Adrenal gland (tissue), 12 donors: ENCODE results near the gene CALHM5. TPM values are rescaled to one million over a fixed set of nuclear protein-coding genes. Genes with fewer than 3 reads are reported as not detected.
"Not testable (repeated sequence)": the region's sequence is repeated elsewhere in the genome, so short reads cannot be mapped to it uniquely, and the experiment has no call there.

Source experiments
- DNase-seq, 7 donors: peaks; one replicate each; pipeline ENCODE4 v3.0.0-alpha.2; 2019 to 2020
- H3K27ac ChIP-seq, 5 donors: fragments of 200-600 bp; sonication (generic) in 4 of 5; 1 replicate in 3 of 5; 2 replicates in 2 of 5; pipeline versions ENCODE4 v1.5.1 to v1.8.0; 2016 to 2020; ENCODE audit warnings: mild to moderate bottlenecking in 1 of 5
- H3K27me3 ChIP-seq: fragments of 200-600 bp; 2 replicates; pipeline ENCODE4 v1.8.0; 2021
- H3K36me3 ChIP-seq, 2 donors: fragments of 200-600 bp; replicated peaks in 1 of 2; 1 replicate in 1 of 2; 2 replicates in 1 of 2; pipeline versions ENCODE4 v1.5.1 to v1.8.0; 2018 to 2022
- H3K4me1 ChIP-seq, 2 donors: fragments of 200-600 bp; replicated peaks in 1 of 2; 1 replicate in 1 of 2; 2 replicates in 1 of 2; pipeline versions ENCODE4 v1.5.1 to v1.8.0; 2018 to 2021
- H3K4me3 ChIP-seq, 4 donors: fragments of 200-600 bp; sonication (generic) in 3 of 4; one replicate each; pipeline ENCODE4 v1.5.1; 2016 to 2018
- H3K9me3 ChIP-seq, 3 donors: fragments of 200-600 bp; sonication (generic) in 1 of 3; replicated peaks in 1 of 3; 1 replicate in 2 of 3; 2 replicates in 1 of 3; pipeline versions ENCODE4 v1.5.1 to v1.8.0; 2016 to 2021
- POLR2A ChIP-seq, 2 donors: fragments of 450-650 bp; IDR thresholded peaks; one replicate each; pipeline ENCODE4 v1.6.1; 2017; ENCODE audit warnings: antibody characterized with exemption in 2 of 2, mild to moderate bottlenecking in 2 of 2, moderate library complexity in 1 of 2
- WGBS, 4 donors: extraction: QIAGEN DNeasy Blood & Tissue Kit in 2 of 4; methylation state at CpG; one replicate each; pipeline versions ENCODE4 v1.1.5 to v1.1.7; 2013 to 2017; 5-methylcytosine and 5-hydroxymethylcytosine counted together
- intact Hi-C, 2 donors: fragments of 100-400 bp; cut with DNase I; formaldehyde crosslinking; loops; one replicate each; pipeline versions ENCODE4 v1.14.1 to v1.15.0; 2022 to 2023
- polyA plus RNA-seq, 3 donors: library from polyadenylated mRNA; stranded (reverse); fragments of 200-250 nt in 2 of 3; fragments of 350-450 nt in 1 of 3; fragmentation: Illumina TruSeq in 1 of 3; extraction: RNeasy Lipid Tissue Mini Kit (QIAGEN cat#74804) in 1 of 3; gene quantifications; one replicate each; pipeline ENCODE4 v1.2.3, GENCODE V29; 2013 to 2014
- total RNA-seq, 9 donors: library from RNA; depleted of rRNA in 4 of 9; stranded (reverse); fragments of >200 nt in 4 of 9; fragments of 120-200 nt in 1 of 9; fragmentation: NEBNext Ultra II Directional in 1 of 9; extraction: Animal tissue kit (Norgen Biotek cat#: 25700) in 1 of 9; gene quantifications; one replicate each; pipeline versions ENCODE4 v1.1.0 to v1.2.4, GENCODE V29; 2013 to 2023
- TF ChIP-seq, protein P1 (sequence below), 6 experiments: fragments of 450-650 bp in 4 of 6; fragments of 200-600 bp in 2 of 6; sonication (generic) in 1 of 6; IDR thresholded peaks; 1 replicate in 5 of 6; 2 replicates in 1 of 6; pipeline versions ENCODE4 v1.5.1 to v1.8.0; 2016 to 2021; ENCODE audit warnings: antibody characterized with exemption in 6 of 6, mild to moderate bottlenecking in 2 of 6, moderate library complexity in 1 of 6
- donor health status: healthy with polysubstance abuse.
- donor health status: Bipolar disorder and iron deficiency.
- donor health status: DM: yes; HTN: yes; CAD: no.
- donor health status: DM: no; HTN: no; CAD: no.
- donor health status: DM: no; HTN: no; CAD: no.
- donor health status: DM: yes; HTN: yes; CAD: no.

The CALHM5 gene
- total and polyA plus RNA-seq, 12 donors: 0.32 to 2.2 (median 0.95) TPM

DNA sequence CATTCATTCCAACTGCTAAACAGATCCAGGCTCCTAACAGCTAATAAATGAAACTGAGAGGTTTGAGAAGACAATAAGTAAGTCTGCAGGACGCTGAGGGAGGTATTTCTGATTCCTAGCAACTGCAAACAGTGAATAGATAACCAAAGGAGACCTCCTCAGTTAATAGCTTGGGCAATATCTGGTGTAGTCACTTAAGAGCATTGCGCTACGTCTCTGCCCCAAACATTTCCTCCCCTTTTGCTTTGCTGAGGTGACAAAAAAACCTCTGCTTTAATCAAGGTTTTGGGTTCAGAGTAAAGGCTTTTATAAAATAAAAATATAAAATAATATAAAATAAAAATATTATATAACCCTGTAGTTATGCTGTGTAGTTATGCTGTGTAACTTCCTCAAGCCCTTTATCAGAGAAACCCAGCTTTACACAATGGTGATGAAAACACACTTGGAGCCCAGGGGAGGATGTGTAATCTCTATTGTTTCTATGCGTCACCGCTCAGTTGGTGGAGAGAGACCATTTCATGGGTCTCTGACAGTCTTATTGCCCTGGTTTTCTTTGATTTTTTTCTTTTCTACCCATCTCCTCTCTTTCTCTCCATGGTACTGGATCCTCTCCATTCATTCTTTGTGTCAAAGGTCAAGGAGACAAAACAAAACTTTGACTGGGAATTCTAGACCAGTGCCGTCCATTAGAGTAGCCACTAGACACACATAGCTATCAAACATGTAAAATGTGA, 18.9 kb upstream of the CALHM5 start:
- H3K36me3 ChIP-seq: no peaks in the 10 kb centered on the region
- H3K4me3 ChIP-seq: no peak overlapping the region
- DNase-seq: no peak
- intact Hi-C loops: no loop called here
- H3K27ac ChIP-seq: no peak overlapping the region
- 66 to 79% (median 73%) methylated on average over 6 of the region's 6 CpGs for WGBS, 4 donors
- TF ChIP-seq, protein P1, sequence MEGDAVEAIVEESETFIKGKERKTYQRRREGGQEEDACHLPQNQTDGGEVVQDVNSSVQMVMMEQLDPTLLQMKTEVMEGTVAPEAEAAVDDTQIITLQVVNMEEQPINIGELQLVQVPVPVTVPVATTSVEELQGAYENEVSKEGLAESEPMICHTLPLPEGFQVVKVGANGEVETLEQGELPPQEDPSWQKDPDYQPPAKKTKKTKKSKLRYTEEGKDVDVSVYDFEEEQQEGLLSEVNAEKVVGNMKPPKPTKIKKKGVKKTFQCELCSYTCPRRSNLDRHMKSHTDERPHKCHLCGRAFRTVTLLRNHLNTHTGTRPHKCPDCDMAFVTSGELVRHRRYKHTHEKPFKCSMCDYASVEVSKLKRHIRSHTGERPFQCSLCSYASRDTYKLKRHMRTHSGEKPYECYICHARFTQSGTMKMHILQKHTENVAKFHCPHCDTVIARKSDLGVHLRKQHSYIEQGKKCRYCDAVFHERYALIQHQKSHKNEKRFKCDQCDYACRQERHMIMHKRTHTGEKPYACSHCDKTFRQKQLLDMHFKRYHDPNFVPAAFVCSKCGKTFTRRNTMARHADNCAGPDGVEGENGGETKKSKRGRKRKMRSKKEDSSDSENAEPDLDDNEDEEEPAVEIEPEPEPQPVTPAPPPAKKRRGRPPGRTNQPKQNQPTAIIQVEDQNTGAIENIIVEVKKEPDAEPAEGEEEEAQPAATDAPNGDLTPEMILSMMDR (IDR thresholded peaks at IDR 0.05): no peak
- TF ChIP-seq POLR2A (IDR thresholded peaks at IDR 0.05): no peak
- no peaks in the 10 kb centered on the region for H3K27me3 ChIP-seq
- H3K9me3 ChIP-seq: no peaks in the 10 kb centered on the region
- no peaks in the 10 kb centered on the region for H3K4me1 ChIP-seq

- H3K36me3 ChIP-seq, DNase-seq, H3K4me3 ChIP-seq, intact Hi-C loops, H3K27me3 ChIP-seq, H3K9me3 ChIP-seq, H3K4me1 ChIP-seq, H3K27ac ChIP-seq: not testable (repeated sequence)
- WGBS, 4 donors: 87 to 96% (median 93%) methylated on average over 1 of the region's 1 CpG
Measured at GRCh38 chr6:116495161-116495560, 16.3 kb upstream of the CALHM5 start.

DNA sequence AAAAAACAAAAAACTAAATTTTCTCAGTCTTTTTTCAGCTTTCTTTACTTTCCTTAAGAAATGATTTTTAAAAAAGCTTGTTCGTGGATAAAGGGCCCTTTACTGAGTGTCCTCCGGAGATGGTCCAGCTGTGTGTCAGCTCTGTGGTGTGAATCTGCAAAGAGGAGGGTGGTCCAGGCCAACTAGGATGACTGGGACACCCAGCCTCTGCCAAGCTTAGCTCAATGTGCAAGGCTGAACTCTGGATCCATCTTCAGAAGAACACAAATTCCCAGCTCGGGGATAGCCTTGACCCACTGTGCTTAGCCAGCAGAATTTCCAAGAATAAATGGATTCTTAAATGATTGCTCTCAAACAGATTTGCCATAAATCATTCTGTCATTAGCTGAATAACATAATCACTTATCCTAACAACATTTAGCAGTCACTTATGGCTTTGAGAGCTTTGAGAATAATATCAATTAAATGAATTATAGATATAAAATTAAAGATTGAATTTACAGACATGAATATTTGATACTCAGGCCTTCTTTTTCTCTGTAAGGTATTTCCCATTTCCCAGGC, 14.2 kb upstream of the CALHM5 start:
- Histone ChIP-seq H3K4me3 (no peak overlapping the region), H3K36me3 (no peaks in the 10 kb centered on the region), H3K27me3 (no peaks in the 10 kb centered on the region), H3K27ac (no peak overlapping the region), H3K4me1 (no peaks in the 10 kb centered on the region), H3K9me3 (no peaks in the 10 kb centered on the region)
- intact Hi-C loops: no loop called here
- TF ChIP-seq, protein P1 (IDR thresholded peaks at IDR 0.05): no peak
- no peak for TF ChIP-seq POLR2A (IDR thresholded peaks at IDR 0.05)
- WGBS, 4 donors: 32 to 40% (median 37%) methylated on average over 3 of the region's 3 CpGs
- DNase-seq: no peak

DNA sequence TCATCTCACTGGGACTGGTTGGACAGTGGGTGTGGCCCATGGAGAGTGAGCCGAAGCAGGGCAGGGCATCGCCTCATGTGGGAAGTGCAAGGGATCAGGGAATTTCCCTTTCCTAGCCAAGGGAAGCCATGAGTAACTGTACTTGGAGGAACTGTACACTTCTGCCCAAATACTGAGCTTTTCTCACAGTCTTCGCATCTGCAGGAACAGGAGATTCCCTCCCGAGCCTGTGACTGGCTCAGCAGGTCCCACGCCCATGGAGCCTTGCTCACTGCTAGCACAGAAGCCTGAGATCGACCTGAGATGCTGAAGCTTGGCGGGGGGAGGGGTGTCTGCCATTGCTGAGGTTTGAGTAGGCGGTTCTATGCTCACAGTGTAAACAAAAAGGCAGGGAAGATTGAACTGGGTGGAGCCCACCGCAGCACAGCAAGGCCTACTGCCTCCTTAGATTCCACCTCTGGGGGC, 10.4 kb upstream of the CALHM5 start:
- Histone ChIP-seq H3K4me1 (no peaks in the 10 kb centered on the region), H3K27me3 (no peaks in the 10 kb centered on the region), H3K36me3 (no peaks in the 10 kb centered on the region), H3K9me3 (no peaks in the 10 kb centered on the region), H3K27ac (no peak overlapping the region), H3K4me3 (no peak overlapping the region)
- no peak for TF ChIP-seq POLR2A (IDR thresholded peaks at IDR 0.05)
- TF ChIP-seq, protein P1 (IDR thresholded peaks at IDR 0.05): no peak
- intact Hi-C loops: no loop called here
- DNase-seq: no peak
- WGBS, 4 donors: 68 to 85% (median 73%) methylated on average over 8 to 9 of the region's 9 CpGs

DNA sequence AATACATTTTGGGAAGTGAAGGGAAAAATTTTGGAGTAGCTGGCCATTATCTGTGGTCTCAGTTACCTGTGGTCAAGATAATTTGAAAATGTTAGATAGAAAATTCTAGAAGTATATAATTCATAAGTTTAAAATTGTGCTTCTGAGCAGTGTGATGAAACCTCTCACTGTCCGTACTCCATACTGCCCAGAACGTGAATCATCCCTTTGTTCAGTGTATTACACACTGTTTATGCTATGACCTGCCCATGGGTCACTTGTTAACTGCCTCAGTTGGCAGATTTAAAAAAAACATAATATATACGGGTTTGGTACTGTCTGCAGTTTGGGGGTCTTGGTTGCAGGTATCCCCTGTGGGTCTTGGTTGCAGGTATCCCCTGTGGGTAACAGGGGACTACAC, 4.1 kb upstream of the CALHM5 start:
- H3K27ac ChIP-seq: no peak overlapping the region
- H3K4me1 ChIP-seq: no peaks in the 10 kb centered on the region
- H3K27me3 ChIP-seq: no peaks in the 10 kb centered on the region
- TF ChIP-seq POLR2A (IDR thresholded peaks at IDR 0.05): no peak
- TF ChIP-seq, protein P1 (IDR thresholded peaks at IDR 0.05): no peak
- intact Hi-C loops: no loop called here
- no peaks in the 10 kb centered on the region for H3K36me3 ChIP-seq
- H3K9me3 ChIP-seq: no peaks in the 10 kb centered on the region
- WGBS, 4 donors: 71 to 82% (median 79%) methylated on average over 3 of the region's 3 CpGs
- no peak for DNase-seq
- no peak overlapping the region for H3K4me3 ChIP-seq
